AG04450 (cell line): Measurements from ENCODE around the gene TBCD. TPM values are rescaled to one million over a fixed set of nuclear protein-coding genes. Genes with fewer than 3 reads are reported as not detected.

ENCODE experiments used
- CTCF ChIA-PET: fragments of 300-600, 350-600 bp; formaldehyde crosslinking; extraction: SDS; loops from one replicate; lab custom pipeline; 2022; ENCODE audit warnings: antibody characterized with exemption, inconsistent platforms; lab: Charles Lee
- POLR2A ChIA-PET: fragments of 350-600 bp; formaldehyde crosslinking; extraction: SDS; loops from one replicate; lab custom pipeline; 2021; ENCODE audit warnings: antibody characterized with exemption, inconsistent platforms; lab: Yijun Ruan, JAX
- DNase-seq: peaks from one replicate; pipeline ENCODE4 v3.0.0-alpha.2; 2011; ENCODE audit warnings: low read depth, low spot score
- H3K27ac ChIP-seq: one replicate; pipeline ENCODE4 v1.5.1; 2012; ENCODE audit warnings: low read depth, low read length, control low read depth
- H3K27me3 ChIP-seq: one replicate; pipeline ENCODE4 v1.6.0; 2012; ENCODE audit warnings: low read length; ENCODE audit not compliant: control insufficient read depth, insufficient read depth
- H3K4me3 ChIP-seq: 2 replicates; pipeline ENCODE4 v1.5.1; 2011; ENCODE audit warnings: mild to moderate bottlenecking, low read depth, low read length, control low read depth
- H3K9me3 ChIP-seq: 2 replicates; pipeline ENCODE4 v1.5.1; 2012; ENCODE audit warnings: low read length; ENCODE audit not compliant: control insufficient read depth, insufficient read depth
- polyA plus RNA-seq: library from polyadenylated mRNA; depleted of rRNA; stranded (reverse); fragments of >200 nt; gene quantifications from 2 replicates; pipeline ENCODE4 v1.2.3, GENCODE V29; 2011
- TF ChIP-seq, protein P1 (sequence below): IDR thresholded peaks from 2 replicates; pipeline ENCODE4 v1.5.1; 2011; ENCODE audit warnings: low read depth, low read length, control low read depth, inconsistent platforms

Gene TBCD
- polyA plus RNA-seq, 1 experiment, result 28.5 TPM

DNA sequence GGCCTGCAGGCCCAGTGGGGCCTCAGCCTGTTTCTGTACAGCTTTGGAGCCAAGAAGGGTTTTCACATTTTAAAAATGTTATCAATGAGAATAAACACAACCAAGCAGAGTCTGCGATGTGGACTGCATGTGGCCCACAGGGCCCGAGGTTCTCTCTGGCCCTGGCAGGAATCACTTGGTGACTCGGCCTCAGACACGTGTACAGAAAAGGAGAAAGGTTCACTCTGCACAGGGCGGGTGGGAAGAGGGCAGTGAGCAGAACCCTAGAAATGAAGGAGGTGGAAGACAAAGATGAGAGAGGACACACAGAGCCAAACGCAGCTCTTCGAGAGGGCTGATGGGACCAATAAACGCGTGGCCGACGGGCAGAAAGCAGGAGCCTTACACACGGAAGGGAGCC lies 99.5 kb downstream of the TBCD start:
- Histone ChIP-seq H3K4me3 (no peak overlapping the region), H3K9me3 (no peaks in the 10 kb centered on the region; the same call in 1 of the 2 replicates), H3K27me3 (no peaks in the 10 kb centered on the region), H3K27ac (no peak overlapping the region)
- CTCF ChIA-PET, result no interaction called here
- TF ChIP-seq, protein P1, sequence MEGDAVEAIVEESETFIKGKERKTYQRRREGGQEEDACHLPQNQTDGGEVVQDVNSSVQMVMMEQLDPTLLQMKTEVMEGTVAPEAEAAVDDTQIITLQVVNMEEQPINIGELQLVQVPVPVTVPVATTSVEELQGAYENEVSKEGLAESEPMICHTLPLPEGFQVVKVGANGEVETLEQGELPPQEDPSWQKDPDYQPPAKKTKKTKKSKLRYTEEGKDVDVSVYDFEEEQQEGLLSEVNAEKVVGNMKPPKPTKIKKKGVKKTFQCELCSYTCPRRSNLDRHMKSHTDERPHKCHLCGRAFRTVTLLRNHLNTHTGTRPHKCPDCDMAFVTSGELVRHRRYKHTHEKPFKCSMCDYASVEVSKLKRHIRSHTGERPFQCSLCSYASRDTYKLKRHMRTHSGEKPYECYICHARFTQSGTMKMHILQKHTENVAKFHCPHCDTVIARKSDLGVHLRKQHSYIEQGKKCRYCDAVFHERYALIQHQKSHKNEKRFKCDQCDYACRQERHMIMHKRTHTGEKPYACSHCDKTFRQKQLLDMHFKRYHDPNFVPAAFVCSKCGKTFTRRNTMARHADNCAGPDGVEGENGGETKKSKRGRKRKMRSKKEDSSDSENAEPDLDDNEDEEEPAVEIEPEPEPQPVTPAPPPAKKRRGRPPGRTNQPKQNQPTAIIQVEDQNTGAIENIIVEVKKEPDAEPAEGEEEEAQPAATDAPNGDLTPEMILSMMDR, result no peak
- POLR2A ChIA-PET, result no interaction called here
- no peak for DNase-seq

DNA sequence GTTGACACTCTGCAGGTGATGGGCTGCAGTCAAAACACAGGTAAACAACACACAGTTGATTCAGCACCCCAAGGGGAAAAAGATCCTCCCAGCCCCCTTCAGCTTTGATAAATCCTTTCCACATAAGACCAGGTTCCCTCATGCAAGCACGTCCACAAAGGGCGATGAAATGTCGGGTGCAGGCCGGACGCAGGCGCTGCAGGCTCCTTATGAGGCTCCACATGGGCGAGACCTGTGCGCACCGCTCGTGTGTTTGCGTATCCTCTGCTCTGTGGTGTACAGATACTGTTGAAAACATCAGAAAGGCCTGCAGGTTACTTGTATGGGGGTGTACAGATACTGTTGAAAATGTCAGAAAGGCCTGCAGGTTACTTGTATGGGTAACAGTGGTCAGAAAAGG lies 102.4 kb downstream of the TBCD start:
- H3K27me3 ChIP-seq, result no peaks in the 10 kb centered on the region
- CTCF ChIA-PET, result no interaction called here
- DNase-seq, result no peak
- no peak overlapping the region for H3K27ac ChIP-seq
- POLR2A ChIA-PET, result no interaction called here
- TF ChIP-seq, protein P1, result no peak
- H3K4me3 ChIP-seq, result no peak overlapping the region
- H3K9me3 ChIP-seq, result no peaks in the 10 kb centered on the region; the same call in 1 of the 2 replicates

DNA sequence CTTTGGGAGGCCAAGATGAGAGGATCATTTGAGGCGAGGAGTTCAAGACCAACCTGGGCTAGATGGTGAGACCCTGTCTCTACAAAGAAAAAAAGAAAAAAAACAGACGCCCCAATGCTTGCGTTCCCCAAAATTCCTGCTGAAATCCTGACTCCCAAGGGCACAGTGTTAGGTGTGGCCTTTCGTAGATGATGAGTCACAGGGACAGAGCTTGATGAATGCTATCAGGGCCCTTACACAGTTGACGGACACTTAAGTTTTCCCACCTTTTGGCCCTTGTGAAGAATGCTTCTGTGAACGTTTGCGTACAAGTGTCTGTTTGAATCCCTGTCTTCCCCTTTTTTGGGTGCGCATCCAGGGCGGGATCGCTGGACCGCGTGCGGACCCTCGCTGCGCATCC lies 104.5 kb downstream of the TBCD start:
- H3K27me3 ChIP-seq, result no peaks in the 10 kb centered on the region
- no peaks in the 10 kb centered on the region; the same call in 1 of the 2 replicates for H3K9me3 ChIP-seq
- ChIA-PET POLR2A (no interaction called here), CTCF (no interaction called here)
- DNase-seq, result no peak
- TF ChIP-seq, protein P1, result no peak
- no peak overlapping the region for H3K4me3 ChIP-seq
- no peak overlapping the region for H3K27ac ChIP-seq

DNA sequence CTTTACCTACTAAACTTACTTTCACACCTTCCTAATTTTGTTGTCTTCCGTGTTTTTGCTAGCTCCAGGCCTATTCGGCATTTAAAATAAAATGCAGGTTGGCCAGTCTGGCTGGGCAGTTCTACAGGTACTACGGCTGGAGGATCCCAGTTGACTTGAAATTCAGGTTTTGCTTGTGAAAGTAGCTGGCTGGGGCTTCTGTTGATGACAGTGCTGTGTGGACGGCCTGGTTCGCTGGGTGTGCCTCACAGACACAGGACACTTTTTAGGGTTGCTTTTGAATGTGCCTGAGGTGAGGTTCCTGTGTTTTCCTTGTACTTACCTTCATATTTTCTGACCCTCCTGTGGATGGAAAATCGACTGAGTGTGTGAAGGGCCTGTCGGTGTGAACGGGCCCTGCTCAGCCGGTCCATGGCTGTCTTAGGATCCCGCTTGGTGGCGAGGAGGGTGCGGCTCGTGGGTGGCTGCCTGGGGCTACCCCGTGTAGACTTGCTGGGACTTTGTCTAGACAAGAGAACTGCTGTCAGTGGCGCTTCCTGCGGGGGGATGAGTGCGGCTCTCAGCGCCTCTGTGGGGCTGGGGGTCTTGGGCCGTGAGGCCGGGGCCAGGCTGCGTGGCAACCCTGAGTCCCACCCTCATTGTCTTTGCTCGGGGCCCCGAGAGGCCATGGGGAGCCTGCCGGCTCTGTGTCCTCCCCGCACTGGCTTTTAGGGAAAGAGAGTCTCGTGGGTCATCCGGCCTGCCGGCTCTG lies 106.7 kb downstream of the TBCD start:
- POLR2A ChIA-PET, result no interaction called here

More for the DNA sequence above, 106.7 kb downstream of the TBCD start:
- TF ChIP-seq, protein P1, result no peak
- CTCF ChIA-PET, result interaction anchor here (1.0 kb wide), 1 partner anchor 18 kb away, joined by 4 read pairs; no protein-coding TSS in a partner anchor
- no peak for DNase-seq
- no peaks in the 10 kb centered on the region for H3K9me3 ChIP-seq
- no peak overlapping the region for H3K27ac ChIP-seq
- no peaks in the 10 kb centered on the region for H3K27me3 ChIP-seq
- H3K4me3 ChIP-seq, result no peak overlapping the region
